RWPE1 (cell line): ENCODE data around the gene GLIS1.

Experiments used
- CTCF ChIA-PET: fragments of 350-600 bp; sonication (Branson Sonifier 250); formaldehyde crosslinking; extraction: SDS; loops from one replicate; lab custom pipeline; 2021; lab: Yijun Ruan, JAX
- POLR2A ChIA-PET: fragments of 400-600 bp; formaldehyde crosslinking; extraction: SDS; loops from one replicate; lab custom pipeline; 2020; ENCODE audit warnings: antibody characterized with exemption; ENCODE audit not compliant: low non-redundant PET; lab: Yijun Ruan, JAX
- DNase-seq: peaks from one replicate; pipeline ENCODE4 v3.0.0; 2012; ENCODE audit warnings: low spot score
- H3K27ac ChIP-seq: fragments of 450-650 bp; 2 replicates; pipeline ENCODE4 v1.5.1; 2017
- CTCF ChIP-seq: fragments of 450-650 bp; conservative IDR thresholded peaks from 2 replicates; pipeline ENCODE4 v1.5.1; 2017; ENCODE audit warnings: low read depth, mild to moderate bottlenecking

The GLIS1 gene

DNA sequence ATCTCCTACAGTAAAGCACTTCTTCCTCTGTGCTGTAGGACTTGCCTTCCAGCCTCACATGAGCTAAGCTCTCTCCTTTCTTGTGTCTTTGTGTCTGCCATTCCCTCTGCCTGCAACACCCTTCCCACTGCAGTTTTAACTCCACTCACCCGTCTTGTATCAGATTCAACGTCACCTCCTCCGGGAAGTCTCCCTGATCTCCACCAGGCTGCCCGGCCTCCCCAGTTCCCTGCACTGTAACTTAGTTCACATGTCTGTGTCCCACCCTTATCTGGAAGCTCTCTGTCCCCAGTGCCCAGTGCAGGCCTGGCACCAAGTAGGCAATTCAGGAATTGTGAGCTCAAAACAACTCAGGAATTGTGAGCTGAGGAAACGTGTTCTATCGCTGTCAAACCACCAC, 96.4 kb downstream of the GLIS1 start:
- ChIA-PET CTCF (no interaction called here), POLR2A (no interaction called here)
- H3K27ac ChIP-seq, result no peak overlapping the region
- no peak for DNase-seq
- no peak for TF ChIP-seq CTCF

DNA sequence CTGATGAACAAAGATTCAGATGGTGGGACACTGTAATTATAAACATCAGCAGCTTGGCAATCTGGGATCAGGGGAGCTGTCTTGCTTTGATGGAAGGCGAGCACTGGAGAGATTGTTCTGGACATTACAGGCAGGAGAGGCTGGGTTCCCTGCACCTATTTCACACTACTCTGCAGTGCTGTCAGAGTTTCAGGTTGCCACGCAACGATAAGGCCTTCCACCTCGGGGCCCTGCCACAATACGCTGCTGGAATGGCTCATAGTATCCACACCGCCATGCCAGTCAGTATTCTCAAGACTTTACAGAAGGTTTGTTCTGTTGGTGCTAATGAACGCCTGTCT, 96.8 kb downstream of the GLIS1 start:
- DNase-seq, result no peak
- H3K27ac ChIP-seq, result no peak overlapping the region
- ChIA-PET POLR2A (no interaction called here), CTCF (no interaction called here)
- TF ChIP-seq CTCF, result no peak

DNA sequence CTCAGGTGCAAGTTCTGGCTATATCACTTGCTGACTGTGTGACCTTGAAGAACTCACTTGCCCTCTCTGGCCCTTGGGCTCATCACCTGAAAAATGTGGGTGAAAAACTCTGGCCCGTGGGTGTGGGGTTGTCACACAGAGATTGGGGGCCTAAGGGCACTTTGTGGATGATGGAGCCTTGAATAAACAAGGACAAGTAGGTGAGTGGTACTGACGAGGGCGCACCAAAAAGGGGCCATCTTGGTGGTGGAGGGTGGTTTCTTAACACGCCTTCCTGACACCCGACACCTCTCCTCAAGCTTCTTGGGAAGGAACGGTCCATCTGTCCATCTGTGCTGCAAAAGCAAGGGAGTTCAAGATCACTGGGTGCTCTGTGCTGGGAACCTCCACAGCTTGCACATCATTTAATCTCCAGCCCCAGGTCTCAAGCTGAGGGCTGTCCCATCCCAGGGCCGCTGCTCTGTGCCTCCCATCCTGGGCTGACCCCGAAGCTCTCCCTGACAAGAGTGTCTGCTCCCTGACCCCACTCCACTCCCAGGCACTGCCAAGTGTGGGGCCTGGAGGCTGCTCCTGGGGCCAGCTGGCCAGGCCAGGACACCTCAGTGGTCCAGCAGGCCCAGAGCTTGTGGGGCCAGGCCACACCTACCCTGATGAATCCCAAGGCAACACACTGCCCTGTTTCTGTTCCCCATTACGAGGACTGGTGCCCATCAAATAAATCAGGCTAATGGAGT, 97.3 kb downstream of the GLIS1 start:
- POLR2A ChIA-PET, result no interaction called here
- no peak for DNase-seq
- H3K27ac ChIP-seq, result no peak overlapping the region
- CTCF ChIA-PET, result no interaction called here
- no peak for TF ChIP-seq CTCF

GRCh38 chr1:53640701-53641075, 98.3 kb downstream of the GLIS1 start:
- no peak for DNase-seq
- H3K27ac ChIP-seq, result no peak overlapping the region
- POLR2A ChIA-PET, result no interaction called here
- CTCF ChIA-PET, result no interaction called here
- TF ChIP-seq CTCF, result no peak

DNA sequence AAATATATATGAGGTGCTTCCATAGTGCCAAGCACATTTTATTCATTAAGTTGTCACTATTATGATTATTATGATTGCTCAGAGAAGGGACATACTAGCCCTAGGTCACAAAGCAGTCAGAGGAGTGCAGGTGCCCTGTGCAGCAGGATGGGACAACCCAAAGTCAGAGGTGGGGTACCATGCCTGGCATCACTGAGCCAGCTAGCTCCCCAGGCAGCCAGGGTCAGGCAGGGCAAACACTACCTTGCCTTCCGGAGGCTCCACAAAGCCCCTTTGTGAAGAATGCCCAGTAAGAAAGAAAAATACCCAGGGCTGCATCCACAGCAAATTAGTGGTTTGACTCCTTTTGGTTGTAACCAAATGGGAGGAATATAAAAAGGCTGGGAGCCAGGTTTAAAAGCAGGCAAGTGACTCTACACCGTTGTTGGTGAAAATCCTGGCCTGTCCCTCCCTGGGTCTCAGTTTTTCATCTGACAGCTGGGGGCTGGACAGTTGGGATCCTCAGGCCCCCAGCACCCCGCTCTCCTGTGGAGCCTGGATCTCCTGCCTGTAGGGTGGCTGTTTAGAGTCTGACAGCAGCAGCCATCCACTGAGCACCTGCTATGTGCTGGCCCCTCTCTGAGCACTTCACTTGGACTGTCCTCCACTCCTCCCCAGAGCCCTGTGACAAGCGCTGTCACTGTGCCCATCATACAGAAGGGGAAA, 98.8 kb downstream of the GLIS1 start:
- CTCF ChIA-PET, result interaction anchor here (0.5 to 1.2 kb wide), 4 partner anchors 14 to 42 kb away, joined by 3 read pairs; no protein-coding TSS in a partner anchor
- DNase-seq, result no peak
- H3K27ac ChIP-seq, result no peak overlapping the region
- no peak for TF ChIP-seq CTCF
- POLR2A ChIA-PET, result no interaction called here

- no peak; the same call in 1 of the 2 replicates for TF ChIP-seq CTCF
- DNase-seq, result peak; percentile 56
- CTCF ChIA-PET, result interaction anchor here (0.5 to 1.2 kb wide), 4 partner anchors 13 to 43 kb away, joined by 3 read pairs; no protein-coding TSS in a partner anchor
- no peak overlapping the region; the same call in 1 of the 2 replicates for H3K27ac ChIP-seq
- POLR2A ChIA-PET, result no interaction called here
These were observed 99.7 kb downstream of the GLIS1 start for GRCh38 chr1:53639251-53639763.
